HL-60 (cell line): Measurements from ENCODE around the gene HOXA7.
A peak's percentile ranks its signal among the peaks of the same experiment; 100 is the strongest.

Experiments
- DNase-seq, 2 experiments: peaks; one replicate each; pipeline ENCODE4 v3.0.0-alpha.2; 2010 to 2020; ENCODE audit warnings: low read depth in 1 of 2, low spot score in 1 of 2
- H3K27ac ChIP-seq: fragments of 250-450 bp; sonication (Bioruptor Pico); replicated peaks from 2 replicates; pipeline ENCODE4 v1.5.1; 2020; ENCODE audit warnings: mild to moderate bottlenecking, moderate library complexity
- H3K27me3 ChIP-seq: fragments of 250-450 bp; sonication (Bioruptor Pico); 2 replicates; pipeline ENCODE4 v1.5.1; 2021; ENCODE audit warnings: mild to moderate bottlenecking, moderate library complexity; ENCODE audit not compliant: insufficient read depth, poor library complexity, severe bottlenecking
- H3K4me3 ChIP-seq: replicated peaks from 2 replicates; pipeline ENCODE4 v1.5.1; 2011; ENCODE audit warnings: mild to moderate bottlenecking, control low read depth, low read length; ENCODE audit not compliant: insufficient read depth
- CTCF ChIP-seq: IDR thresholded peaks from one replicate; pipeline ENCODE4 v1.5.1; 2011; ENCODE audit warnings: low read length, control low read depth, inconsistent platforms; ENCODE audit not compliant: insufficient read depth
- GABPA ChIP-seq: IDR thresholded peaks from 2 replicates; pipeline ENCODE4 v1.6.1; 2012; ENCODE audit warnings: low read depth
- POLR2AphosphoS5 ChIP-seq: IDR thresholded peaks from 2 replicates; pipeline ENCODE4 v1.6.1; 2012; ENCODE audit warnings: low read depth
- SPI1 ChIP-seq: IDR thresholded peaks from 2 replicates; pipeline ENCODE4 v1.6.1; 2012; ENCODE audit warnings: low read depth, mild to moderate bottlenecking, borderline replicate concordance
- TF ChIP-seq, protein P1 (sequence below): IDR thresholded peaks from 2 replicates; pipeline ENCODE4 v1.6.1; 2012; ENCODE audit warnings: low read depth; ENCODE audit not compliant: insufficient replicate concordance

The HOXA7 gene

DNA sequence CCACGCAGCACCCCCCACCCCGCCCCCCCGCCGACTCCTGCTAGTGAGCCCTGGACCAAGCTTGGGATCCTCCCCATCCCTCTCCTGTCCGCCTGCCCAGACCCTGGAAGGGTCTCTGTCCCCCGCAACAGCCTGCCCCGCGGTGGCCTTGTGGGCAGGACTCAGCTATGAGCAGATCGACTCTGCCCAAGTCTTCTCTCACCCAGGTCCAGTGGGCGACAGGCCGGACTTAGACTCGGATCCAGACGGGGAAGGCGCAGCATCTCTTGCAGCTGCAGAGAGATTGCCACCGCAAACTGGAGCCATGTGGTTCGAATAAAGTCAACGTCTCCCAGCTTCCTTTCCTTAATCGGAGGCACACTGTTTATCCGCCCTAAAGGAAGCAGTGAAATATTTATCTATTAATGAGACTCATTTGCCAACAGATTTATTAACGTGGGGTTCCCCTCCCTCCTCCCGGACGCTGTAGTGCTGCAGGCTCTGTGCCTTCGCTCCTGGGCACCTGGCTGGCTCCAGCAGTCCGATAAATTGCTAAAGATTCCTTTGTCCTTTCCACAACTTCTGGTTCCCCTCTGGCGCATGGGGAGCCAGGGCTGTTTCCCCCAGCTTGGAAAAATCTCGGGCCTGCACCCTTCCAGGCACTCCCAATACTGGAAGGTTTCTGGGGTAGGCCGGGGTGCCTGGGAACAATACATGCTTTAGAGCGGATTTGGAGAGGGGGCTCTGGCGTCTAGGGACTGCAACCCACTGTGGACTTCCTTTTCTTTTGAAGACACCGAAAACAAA, 634 bp upstream of the HOXA7 start:
- no peak for TF ChIP-seq GABPA
- no peak for TF ChIP-seq CTCF
- TF ChIP-seq, protein P1, sequence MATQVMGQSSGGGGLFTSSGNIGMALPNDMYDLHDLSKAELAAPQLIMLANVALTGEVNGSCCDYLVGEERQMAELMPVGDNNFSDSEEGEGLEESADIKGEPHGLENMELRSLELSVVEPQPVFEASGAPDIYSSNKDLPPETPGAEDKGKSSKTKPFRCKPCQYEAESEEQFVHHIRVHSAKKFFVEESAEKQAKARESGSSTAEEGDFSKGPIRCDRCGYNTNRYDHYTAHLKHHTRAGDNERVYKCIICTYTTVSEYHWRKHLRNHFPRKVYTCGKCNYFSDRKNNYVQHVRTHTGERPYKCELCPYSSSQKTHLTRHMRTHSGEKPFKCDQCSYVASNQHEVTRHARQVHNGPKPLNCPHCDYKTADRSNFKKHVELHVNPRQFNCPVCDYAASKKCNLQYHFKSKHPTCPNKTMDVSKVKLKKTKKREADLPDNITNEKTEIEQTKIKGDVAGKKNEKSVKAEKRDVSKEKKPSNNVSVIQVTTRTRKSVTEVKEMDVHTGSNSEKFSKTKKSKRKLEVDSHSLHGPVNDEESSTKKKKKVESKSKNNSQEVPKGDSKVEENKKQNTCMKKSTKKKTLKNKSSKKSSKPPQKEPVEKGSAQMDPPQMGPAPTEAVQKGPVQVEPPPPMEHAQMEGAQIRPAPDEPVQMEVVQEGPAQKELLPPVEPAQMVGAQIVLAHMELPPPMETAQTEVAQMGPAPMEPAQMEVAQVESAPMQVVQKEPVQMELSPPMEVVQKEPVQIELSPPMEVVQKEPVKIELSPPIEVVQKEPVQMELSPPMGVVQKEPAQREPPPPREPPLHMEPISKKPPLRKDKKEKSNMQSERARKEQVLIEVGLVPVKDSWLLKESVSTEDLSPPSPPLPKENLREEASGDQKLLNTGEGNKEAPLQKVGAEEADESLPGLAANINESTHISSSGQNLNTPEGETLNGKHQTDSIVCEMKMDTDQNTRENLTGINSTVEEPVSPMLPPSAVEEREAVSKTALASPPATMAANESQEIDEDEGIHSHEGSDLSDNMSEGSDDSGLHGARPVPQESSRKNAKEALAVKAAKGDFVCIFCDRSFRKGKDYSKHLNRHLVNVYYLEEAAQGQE: no peak
- TF ChIP-seq SPI1: no peak
- no peak for TF ChIP-seq POLR2AphosphoS5
- no peak overlapping the region; the same call in 1 of the 2 replicates for H3K4me3 ChIP-seq
- no peak for DNase-seq
- peaks cover 68% of the 10 kb centered on the region for H3K27me3 ChIP-seq
- no peak overlapping the region for H3K27ac ChIP-seq

GRCh38 chr7:27155816-27156507, 513 bp downstream of the HOXA7 start:
- Histone ChIP-seq H3K27ac (no peak overlapping the region), H3K27me3 (peaks cover 78% of the 10 kb centered on the region), H3K4me3 (peak overlapping the region; percentile 47)
- TF ChIP-seq POLR2AphosphoS5 (no peak), GABPA (no peak), CTCF (no peak), SPI1 (no peak)
- TF ChIP-seq, protein P1: no peak
- DNase-seq: peak in 1 of 2 experiments; percentile 37

DNA sequence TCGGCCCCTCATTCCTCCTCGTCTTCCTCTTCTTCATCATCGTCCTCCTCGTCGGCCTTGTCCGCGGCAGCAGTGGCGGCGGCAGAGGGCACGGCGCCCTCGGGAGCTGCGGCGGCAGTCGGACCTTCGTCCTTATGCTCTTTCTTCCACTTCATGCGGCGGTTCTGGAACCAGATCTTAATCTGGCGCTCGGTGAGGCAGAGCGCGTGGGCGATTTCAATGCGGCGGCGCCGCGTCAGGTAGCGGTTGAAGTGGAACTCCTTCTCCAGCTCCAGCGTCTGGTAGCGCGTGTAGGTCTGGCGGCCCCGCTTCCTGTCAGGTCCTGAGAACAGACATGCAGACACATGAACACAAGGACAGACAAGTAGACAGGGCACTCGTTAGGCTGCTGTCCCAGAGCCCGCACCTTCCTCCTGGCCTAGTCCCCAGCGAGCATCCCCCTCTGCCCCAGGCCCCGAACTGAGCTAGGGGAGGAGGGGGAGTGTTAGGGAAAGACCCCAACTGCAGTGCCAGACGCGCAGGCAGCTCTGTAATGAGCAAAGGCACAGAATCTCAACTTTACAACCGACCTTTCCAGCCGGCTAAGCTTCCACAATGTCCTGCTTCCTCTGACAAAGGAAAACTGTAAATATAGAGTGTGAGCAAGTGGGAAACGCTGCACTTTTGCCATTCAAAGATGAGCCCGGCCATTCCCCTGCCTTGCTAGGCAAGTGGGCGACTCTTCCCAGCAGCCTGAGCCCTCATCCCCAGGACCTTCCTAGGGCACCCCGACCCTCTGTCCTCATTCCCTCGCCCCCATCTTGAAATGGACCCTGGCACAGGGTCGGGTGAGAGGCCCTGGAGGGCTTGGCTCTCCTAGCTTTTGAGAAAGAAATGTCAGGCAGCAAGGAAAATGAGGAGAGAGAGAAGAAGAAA, 1.3 kb downstream of the HOXA7 start:
- no peak for DNase-seq
- Histone ChIP-seq H3K4me3 (peak overlapping the region; percentile 47), H3K27me3 (peaks cover 77% of the 10 kb centered on the region), H3K27ac (no peak overlapping the region)
- TF ChIP-seq SPI1 (no peak), POLR2AphosphoS5 (no peak), GABPA (no peak), CTCF (no peak)
- TF ChIP-seq, protein P1: no peak
